Stomach (tissue), 9 donors: ENCODE data around the gene KLHL40. TPM values are rescaled to one million over a fixed set of nuclear protein-coding genes. Genes with fewer than 3 reads are reported as not detected.

Experiments used
- DNase-seq, 2 donors: peaks; one replicate each; pipeline versions ENCODE4 v3.0.0 to v3.0.0-alpha.2; 2013 to 2019
- H3K27ac ChIP-seq, 5 donors: fragments of 200-600 bp in 4 of 5; sonication (generic) in 4 of 5; one replicate each; pipeline ENCODE4 v1.5.1; 2013 to 2019; ENCODE audit warnings: mild to moderate bottlenecking in 1 of 5, moderate library complexity in 1 of 5
- H3K27me3 ChIP-seq, 3 donors: fragments of 200-600 bp; sonication (generic); one replicate each; pipeline ENCODE4 v1.5.1; 2017 to 2019; ENCODE audit warnings: mixed run types in 1 of 3
- H3K36me3 ChIP-seq, 4 donors: fragments of 200-600 bp; sonication (generic); 1 replicate in 3 of 4; 2 replicates in 1 of 4; pipeline ENCODE4 v1.5.1; 2016 to 2019
- H3K4me1 ChIP-seq, 4 donors: fragments of 200-600 bp; sonication (generic); one replicate each; pipeline ENCODE4 v1.5.1; 2016 to 2019
- H3K4me3 ChIP-seq, 4 donors: fragments of 200-600 bp; sonication (generic) in 3 of 4; one replicate each; pipeline ENCODE4 v1.5.1; 2016 to 2019; ENCODE audit warnings: mild to moderate bottlenecking in 1 of 4
- H3K9me3 ChIP-seq, 4 donors: fragments of 200-600 bp; sonication (generic); one replicate each; pipeline ENCODE4 v1.5.1; 2016 to 2019
- CTCF ChIP-seq, 7 experiments: fragments of 450-650 bp in 4 of 7; fragments of 200-600 bp in 3 of 7; sonication (generic) in 3 of 7; IDR thresholded peaks; one replicate each; pipeline ENCODE4 v1.5.1; 2016 to 2019; ENCODE audit warnings: antibody characterized with exemption in 7 of 7, control low read depth in 2 of 7, mild to moderate bottlenecking in 1 of 7
- EP300 ChIP-seq: sonication (generic); formaldehyde crosslinking; IDR thresholded peaks from one replicate; pipeline ENCODE4 v1.6.1; 2017; ENCODE audit warnings: antibody characterized with exemption
- POLR2A ChIP-seq, 4 donors: fragments of 450-650 bp; IDR thresholded peaks; one replicate each; pipeline ENCODE4 v1.6.1; 2016; ENCODE audit warnings: antibody characterized with exemption in 4 of 4, control low read depth in 2 of 4, mild to moderate bottlenecking in 1 of 4, moderate library complexity in 1 of 4
- POLR2AphosphoS5 ChIP-seq, 3 donors: sonication (generic); formaldehyde crosslinking; IDR thresholded peaks; one replicate each; pipeline ENCODE4 v1.6.1; 2016; ENCODE audit warnings: antibody characterized with exemption in 3 of 3
- WGBS, 5 donors: extraction: QIAGEN DNeasy Blood & Tissue Kit in 3 of 5; methylation state at CpG; one replicate each; pipeline versions ENCODE4 v1.1.5 to v1.1.7; 2013 to 2018; 5-methylcytosine and 5-hydroxymethylcytosine counted together
- intact Hi-C: fragments of 100-400 bp; cut with DNase I; formaldehyde crosslinking; loops from one replicate; pipeline ENCODE4 v1.15.1; 2023; ENCODE audit warnings: low total_unique reads
- polyA plus RNA-seq, 3 donors: library from polyadenylated mRNA; stranded (reverse); fragments of 200-250 nt; gene quantifications; one replicate each; pipeline ENCODE4 v1.2.3, GENCODE V29; 2013
- total RNA-seq, 5 donors: library from RNA; depleted of rRNA; stranded (reverse); fragments of >200 nt; gene quantifications; one replicate each; pipeline versions ENCODE4 v1.1.0 to v1.2.3, GENCODE V29; 2014 to 2016
- donor health status: healthy with polysubstance abuse.
- donor health status: Bipolar disorder and iron deficiency.
- donor health status: healthy.

Gene KLHL40
- total and polyA plus RNA-seq, 8 donors = 0.05 to 2.0 (median 0.18) TPM; not detected in 5

- no peak overlapping the region for H3K27ac ChIP-seq
These were observed 46.3 kb downstream of the KLHL40 start for GRCh38 chr3:42731476-42732195.

GRCh38 chr3:42732196-42732828 is 47.0 kb downstream of the KLHL40 start:
- no peaks in the 10 kb centered on the region for H3K27me3 ChIP-seq
- no peaks in the 10 kb centered on the region for H3K9me3 ChIP-seq
- TF ChIP-seq CTCF (IDR thresholded peaks at IDR 0.05) (no peak), EP300 (no peak), POLR2A (IDR thresholded peaks at IDR 0.05) (no peak), POLR2AphosphoS5 (IDR thresholded peaks at IDR 0.05) (no peak)
- no peaks in the 10 kb centered on the region for H3K4me1 ChIP-seq
- intact Hi-C loops = no loop called here
- no peak overlapping the region for H3K4me3 ChIP-seq
- 51 to 69% (median 53%) methylated on average over 4 of the region's 4 CpGs for WGBS, 5 donors
- H3K36me3 ChIP-seq = no peaks in the 10 kb centered on the region
- no peak overlapping the region for H3K27ac ChIP-seq
- peak in 1 of 2 donors; percentile 55 for DNase-seq

More at GRCh38 chr3:42731476-42732195, 46.3 kb downstream of the KLHL40 start:
- intact Hi-C loops = no loop called here
- no peaks in the 10 kb centered on the region for H3K4me1 ChIP-seq
- DNase-seq = no peak
- no peaks in the 10 kb centered on the region for H3K9me3 ChIP-seq
- 84 to 90% (median 85%) methylated on average over 4 to 6 of the region's 6 CpGs for WGBS, 5 donors
- H3K36me3 ChIP-seq = no peaks in the 10 kb centered on the region
- no peak overlapping the region for H3K4me3 ChIP-seq
- no peaks in the 10 kb centered on the region for H3K27me3 ChIP-seq
- TF ChIP-seq CTCF (IDR thresholded peaks at IDR 0.05) = no peak
- TF ChIP-seq POLR2AphosphoS5 (IDR thresholded peaks at IDR 0.05) = no peak
- no peak for TF ChIP-seq EP300
- TF ChIP-seq POLR2A (IDR thresholded peaks at IDR 0.05) = no peak

GRCh38 chr3:42732829-42733459 is 47.6 kb downstream of the KLHL40 start:
- no peaks in the 10 kb centered on the region for H3K27me3 ChIP-seq
- intact Hi-C loops = no loop called here
- no peaks in the 10 kb centered on the region for H3K9me3 ChIP-seq
- H3K36me3 ChIP-seq = no peaks in the 10 kb centered on the region
- DNase-seq = no peak
- TF ChIP-seq POLR2AphosphoS5 (IDR thresholded peaks at IDR 0.05) = no peak
- no peak for TF ChIP-seq POLR2A (IDR thresholded peaks at IDR 0.05)
- no peak for TF ChIP-seq EP300
- TF ChIP-seq CTCF (IDR thresholded peaks at IDR 0.05) = no peak
- no peaks in the 10 kb centered on the region for H3K4me1 ChIP-seq
- H3K27ac ChIP-seq = no peak overlapping the region
- no peak overlapping the region for H3K4me3 ChIP-seq
- 86 to 95% (median 88%) methylated on average over 9 of the region's 9 CpGs for WGBS, 5 donors

- Histone ChIP-seq H3K27ac (no peak overlapping the region), H3K9me3 (no peaks in the 10 kb centered on the region), H3K4me3 (no peak overlapping the region), H3K4me1 (no peaks in the 10 kb centered on the region), H3K27me3 (no peaks in the 10 kb centered on the region), H3K36me3 (no peaks in the 10 kb centered on the region)
- TF ChIP-seq EP300 (no peak), POLR2AphosphoS5 (IDR thresholded peaks at IDR 0.05) (no peak), POLR2A (IDR thresholded peaks at IDR 0.05) (no peak), CTCF (IDR thresholded peaks at IDR 0.05) (no peak)
- no peak for DNase-seq
- WGBS, 5 donors = 81 to 90% (median 84%) methylated on average over 7 to 13 of the region's 13 CpGs
- intact Hi-C loops = no loop called here
These were observed 48.3 kb downstream of the KLHL40 start for GRCh38 chr3:42733501-42734262.
